A673 (cell line): ENCODE results near the gene CORO7. TPM values are rescaled to one million over a fixed set of nuclear protein-coding genes. Genes with fewer than 3 reads are reported as not detected.

ENCODE experiments used
- BruUV-seq: library from RNA; stranded (reverse); fragments of 400-500 nt; replicated peaks from 2 replicates; lab custom pipeline; 2021; lab: Mats Ljungman, UMichigan
- CTCF ChIA-PET: fragments of 300-600 bp; sonication (Branson Sonifier 250); formaldehyde crosslinking; loops from one replicate; lab custom pipeline; 2022; ENCODE audit warnings: antibody characterized with exemption; lab: Charles Lee
- POLR2A ChIA-PET: fragments of 300-600 bp; sonication (Branson Sonifier 250); formaldehyde crosslinking; loops from one replicate; lab custom pipeline; 2022; ENCODE audit warnings: antibody characterized with exemption; ENCODE audit not compliant: low non-redundant PET; lab: Charles Lee
- DNase-seq: peaks from one replicate; pipeline ENCODE4 v3.0.0-alpha.2; 2015; ENCODE audit warnings: low spot score
- H3K27ac ChIP-seq: fragments of 200-600 bp; sonication (generic); 2 replicates; pipeline ENCODE4 v1.5.1; 2016; ENCODE audit warnings: mixed run types, low read depth, mild to moderate bottlenecking, mixed read lengths, antibody characterized with exemption, low read length; ENCODE audit not compliant: poor library complexity, severe bottlenecking
- H3K27me3 ChIP-seq: fragments of 200-600 bp; sonication (generic); replicated peaks from 2 replicates; pipeline ENCODE4 v1.6.1; 2017; ENCODE audit warnings: mixed run types, low read depth, mild to moderate bottlenecking, mixed read lengths, antibody characterized with exemption, low read length; ENCODE audit not compliant: insufficient read depth, poor library complexity
- H3K36me3 ChIP-seq: fragments of 200-600 bp; sonication (generic); 2 replicates; pipeline ENCODE4 v1.6.1; 2016; ENCODE audit warnings: mixed run types, mild to moderate bottlenecking, mixed read lengths, antibody characterized with exemption, low read length; ENCODE audit not compliant: insufficient read depth, poor library complexity, severe bottlenecking
- H3K4me1 ChIP-seq: fragments of 200-600 bp; sonication (generic); 2 replicates; pipeline ENCODE4 v1.6.1; 2017; ENCODE audit warnings: mixed run types, mild to moderate bottlenecking, mixed read lengths, antibody characterized with exemption, low read length; ENCODE audit not compliant: insufficient read depth, poor library complexity, severe bottlenecking
- H3K4me3 ChIP-seq: fragments of 200-600 bp; sonication (generic); 2 replicates; pipeline ENCODE4 v1.5.1; 2016; ENCODE audit warnings: low read depth, mixed run types, mild to moderate bottlenecking, mixed read lengths, low read length; ENCODE audit not compliant: poor library complexity, severe bottlenecking
- H3K9me3 ChIP-seq: fragments of 200-600 bp; sonication (generic); 2 replicates; pipeline ENCODE4 v1.6.1; 2016; ENCODE audit warnings: mixed run types, low read depth, mild to moderate bottlenecking, mixed read lengths, antibody characterized with exemption, low read length; ENCODE audit not compliant: poor library complexity, severe bottlenecking
- CTCF ChIP-seq: fragments of 300-800, 200-600 bp; sonication (generic); conservative IDR thresholded peaks from 2 replicates; pipeline ENCODE4 v1.5.1; 2017; ENCODE audit warnings: low read depth, mild to moderate bottlenecking, antibody characterized with exemption, low read length, moderate library complexity, mixed read lengths
- EZH2 ChIP-seq: fragments of 200-600 bp; sonication (generic); IDR thresholded peaks from 2 replicates; pipeline ENCODE4 v1.6.1; 2017; ENCODE audit warnings: borderline replicate concordance, low read depth, mild to moderate bottlenecking, mixed read lengths, antibody characterized with exemption, low read length; ENCODE audit not compliant: poor library complexity, severe bottlenecking
- intact Hi-C: fragments of 100-400 bp; cut with micrococcal nuclease; formaldehyde crosslinking; loops from one replicate; pipeline ENCODE4 v1.10.0; 2022; ENCODE audit not compliant: unreplicated experiment
- total RNA-seq: library from RNA; stranded (reverse); gene quantifications from 2 replicates; pipeline ENCODE4 v1.2.3, GENCODE V29; 2021

CORO7 gene
- total RNA-seq, 1 experiment from 2014 or later = 24.4 TPM

GRCh38 chr16:4358831-4359561 is 57.4 kb downstream of the CORO7 start:
- TF ChIP-seq CTCF (peak; percentile 94), EZH2 (no peak)
- no peaks in the 10 kb centered on the region for H3K9me3 ChIP-seq
- intact Hi-C loops = loop anchor here (1.0 kb wide), 1 partner anchor 43 kb away; no protein-coding TSS in a partner anchor
- ChIA-PET POLR2A (no interaction called here), CTCF (interaction anchor here (0.6 to 3.8 kb wide), 4 partner anchors 33 to 54 kb away, joined by 3 to 37 read pairs (median 4); no protein-coding TSS in a partner anchor)
- H3K27ac ChIP-seq = no peak overlapping the region
- BruUV-seq = no TSS peak
- H3K4me1 ChIP-seq = no peaks in the 10 kb centered on the region
- peak; percentile 61 for DNase-seq
- H3K4me3 ChIP-seq = no peak overlapping the region
- H3K36me3 ChIP-seq = no peaks in the 10 kb centered on the region
- H3K27me3 ChIP-seq = no peaks in the 10 kb centered on the region

- Histone ChIP-seq H3K27me3 (no peaks in the 10 kb centered on the region), H3K4me3 (no peak overlapping the region), H3K27ac (no peak overlapping the region), H3K4me1 (no peaks in the 10 kb centered on the region), H3K36me3 (no peaks in the 10 kb centered on the region), H3K9me3 (no peaks in the 10 kb centered on the region)
- POLR2A ChIA-PET = no interaction called here
- intact Hi-C loops = no loop called here
- CTCF ChIA-PET = interaction anchor here (3.8 kb wide), 1 partner anchor 45 kb away, joined by 37 read pairs; no protein-coding TSS in a partner anchor
- TF ChIP-seq CTCF = no peak
- no peak for TF ChIP-seq EZH2
- BruUV-seq = no TSS peak
- DNase-seq = no peak
These were observed 58.2 kb downstream of the CORO7 start for GRCh38 chr16:4358236-4358635.

- Histone ChIP-seq H3K27me3 (no peaks in the 10 kb centered on the region), H3K9me3 (no peaks in the 10 kb centered on the region), H3K4me3 (no peak overlapping the region), H3K36me3 (no peaks in the 10 kb centered on the region), H3K4me1 (no peaks in the 10 kb centered on the region), H3K27ac (no peak overlapping the region)
- BruUV-seq = no TSS peak
- POLR2A ChIA-PET = no interaction called here
- intact Hi-C loops = no loop called here
- no peak for TF ChIP-seq EZH2
- no peak for TF ChIP-seq CTCF
- CTCF ChIA-PET = no interaction called here
- DNase-seq = no peak
These were observed 59.6 kb downstream of the CORO7 start for GRCh38 chr16:4356820-4357219.
